SK-N-SH (cell line): ENCODE data around the gene PIR.

Source experiments
- CTCF ChIP-seq: fragments of 200-600 bp; sonication (generic); IDR thresholded peaks from 2 replicates; pipeline ENCODE4 v1.6.1; 2017; ENCODE audit warnings: antibody characterized with exemption, mild to moderate bottlenecking, moderate library complexity
- MXI1 ChIP-seq: IDR thresholded peaks from 2 replicates; pipeline ENCODE4 v1.6.1; 2012; ENCODE audit warnings: mild to moderate bottlenecking, low read depth, low read length, improper control_type of control experiment
- RFX5 ChIP-seq: IDR thresholded peaks from 2 replicates; pipeline ENCODE4 v1.6.1; 2012; ENCODE audit warnings: mild to moderate bottlenecking, improper control_type of control experiment, low read length
- SIN3A ChIP-seq: IDR thresholded peaks from 2 replicates; pipeline ENCODE4 v1.6.1; 2012; ENCODE audit warnings: low read depth, mild to moderate bottlenecking, low read length, moderate library complexity, borderline replicate concordance
- SMC3 ChIP-seq: IDR thresholded peaks from 2 replicates; pipeline ENCODE4 v1.6.1; 2012; ENCODE audit warnings: low read depth, low read length, improper control_type of control experiment
- TEAD4 ChIP-seq: IDR thresholded peaks from 2 replicates; pipeline ENCODE4 v1.4.0; 2012; ENCODE audit warnings: mild to moderate bottlenecking, borderline replicate concordance; ENCODE audit not compliant: insufficient read depth
- USF1 ChIP-seq: IDR thresholded peaks from 2 replicates; pipeline ENCODE4 v1.4.0; 2012; ENCODE audit warnings: low read depth, borderline replicate concordance

- no peak for TF ChIP-seq MXI1
- TF ChIP-seq CTCF: no peak
- TF ChIP-seq TEAD4: no peak
- TF ChIP-seq SIN3A: no peak
- no peak for TF ChIP-seq SMC3
- no peak for TF ChIP-seq USF1
- no peak for TF ChIP-seq RFX5
These were observed 2.7 kb upstream of the PIR start for GRCh38 chrX:15495801-15496200.
